Endothelial cell of umbilical vein (primary cell): ENCODE measurements around the gene CCDC126. TPM values are rescaled to one million over a fixed set of nuclear protein-coding genes. Genes with fewer than 3 reads are reported as not detected.

ENCODE experiments used
- BruUV-seq: library from RNA; stranded (reverse); fragments of 400-500 nt; replicated peaks from 2 replicates; lab custom pipeline; 2021; lab: Mats Ljungman, UMichigan
- CTCF ChIA-PET: fragments of 300-600, 350-600 bp; sonication (Branson Sonifier 250); formaldehyde crosslinking; loops from one replicate; lab custom pipeline; 2021; ENCODE audit warnings: antibody characterized with exemption, inconsistent platforms; lab: Charles Lee
- POLR2A ChIA-PET: fragments of 300-600, 350-600 bp; sonication (Branson Sonifier 250); formaldehyde crosslinking; loops from one replicate; lab custom pipeline; 2021; ENCODE audit warnings: antibody characterized with exemption, inconsistent platforms; lab: Charles Lee
- DNase-seq: peaks from one replicate; pipeline ENCODE4 v3.0.0-alpha.2; 2011; ENCODE audit warnings: low read depth, low spot score
- FAIRE-seq: peaks from 2 replicates; lab custom pipeline; 2011; peaks lifted over from hg19 to GRCh38; lab: Jason Lieb, UNC
- H2AFZ ChIP-seq: 2 replicates; pipeline ENCODE4 v1.6.0; 2012; ENCODE audit warnings: low read depth, low read length, control low read depth, inconsistent platforms
- H3K27ac ChIP-seq: 2 replicates; pipeline ENCODE4 v1.5.1; 2011; ENCODE audit warnings: low read depth, mild to moderate bottlenecking, control low read depth, low read length, moderate library complexity; ENCODE audit not compliant: insufficient read depth
- H3K27me3 ChIP-seq, 2 experiments: 2 replicates each; pipeline versions ENCODE4 v1.6.0 to v1.6.1; 2011; ENCODE audit warnings: low read length in 2 of 2, mixed read lengths in 1 of 2; ENCODE audit not compliant: control insufficient read depth in 2 of 2, insufficient read depth in 2 of 2
- H3K36me3 ChIP-seq, 2 experiments: 2 replicates in 1 of 2; 3 replicates in 1 of 2; pipeline ENCODE4 v1.5.1; 2011; ENCODE audit warnings: low read length in 2 of 2, mild to moderate bottlenecking in 1 of 2, moderate library complexity in 1 of 2; ENCODE audit not compliant: control insufficient read depth in 2 of 2, insufficient read depth in 2 of 2; ENCODE audit errors: extremely low read depth in 1 of 2
- H3K4me1 ChIP-seq: 3 replicates; pipeline ENCODE4 v1.5.1; 2011; ENCODE audit warnings: mild to moderate bottlenecking, low read length; ENCODE audit not compliant: control insufficient read depth, insufficient read depth; ENCODE audit errors: extremely low read depth
- H3K4me2 ChIP-seq: 2 replicates; pipeline ENCODE4 v1.6.1; 2011; ENCODE audit warnings: low read length, control low read depth, mixed read lengths; ENCODE audit not compliant: insufficient read depth
- H3K4me3 ChIP-seq, 3 experiments: fragments of 200-600 bp in 1 of 3; sonication (generic), shearing (Covaris generic) in 1 of 3; replicated peaks in 1 of 3; 2 replicates each; pipeline ENCODE4 v1.5.1; 2011 to 2016; ENCODE audit warnings: control low read depth in 3 of 3, low read length in 3 of 3, mild to moderate bottlenecking in 2 of 3, inconsistent platforms in 1 of 3, low read depth in 1 of 3, moderate library complexity in 1 of 3; ENCODE audit not compliant: insufficient read depth in 1 of 3
- H3K79me2 ChIP-seq: 2 replicates; pipeline ENCODE4 v1.6.0; 2012; ENCODE audit warnings: low read length, inconsistent platforms; ENCODE audit not compliant: control insufficient read depth, insufficient read depth
- H3K9ac ChIP-seq: replicated peaks from 2 replicates; pipeline ENCODE3; 2011; ENCODE audit warnings: low read length, control low read depth; ENCODE audit not compliant: insufficient read depth; ENCODE audit errors: extremely low read depth
- H3K9me1 ChIP-seq: replicated peaks from 3 replicates; pipeline ENCODE4 v1.6.0; 2011; ENCODE audit warnings: mild to moderate bottlenecking, low read length; ENCODE audit not compliant: control insufficient read depth, insufficient read depth; ENCODE audit errors: extremely low read depth
- H3K9me3 ChIP-seq: replicated peaks from 2 replicates; pipeline ENCODE4 v1.5.1; 2012; ENCODE audit warnings: low read length, inconsistent platforms; ENCODE audit not compliant: control insufficient read depth, insufficient read depth
- H4K20me1 ChIP-seq: replicated peaks from 2 replicates; pipeline ENCODE3; 2011; ENCODE audit warnings: mild to moderate bottlenecking, low read length; ENCODE audit not compliant: control insufficient read depth, insufficient read depth; ENCODE audit errors: extremely low read depth
- CTCF ChIP-seq, 2 donors: IDR thresholded peaks; 1 replicate in 1 of 2; 2 replicates in 1 of 2; pipeline ENCODE4 v1.5.1; 2011; ENCODE audit warnings: low read length in 2 of 2, mild to moderate bottlenecking in 2 of 2, moderate library complexity in 2 of 2, control low read depth in 1 of 2, inconsistent platforms in 1 of 2, low read depth in 1 of 2; ENCODE audit not compliant: insufficient read depth in 1 of 2; ENCODE audit errors: extremely low read depth in 1 of 2
- EZH2 ChIP-seq: IDR thresholded peaks from 2 replicates; pipeline ENCODE4 v1.6.1; 2012; ENCODE audit warnings: borderline replicate concordance, low read depth, mild to moderate bottlenecking, moderate library complexity, low read length, inconsistent platforms; ENCODE audit not compliant: severe bottlenecking
- FOS ChIP-seq: IDR thresholded peaks from 2 replicates; pipeline ENCODE4 v1.6.1; 2011; ENCODE audit warnings: mild to moderate bottlenecking, low read length, moderate library complexity, borderline replicate concordance; ENCODE audit not compliant: insufficient read depth
- GATA2 ChIP-seq: IDR thresholded peaks from 2 replicates; pipeline ENCODE4 v1.7.0; 2011; ENCODE audit warnings: low read depth, mild to moderate bottlenecking, moderate library complexity, mixed read lengths, low read length; ENCODE audit not compliant: insufficient read length, insufficient read depth
- JUN ChIP-seq: IDR thresholded peaks from 2 replicates; pipeline ENCODE4 v1.6.1; 2011; ENCODE audit warnings: borderline replicate concordance, low read depth; ENCODE audit not compliant: insufficient read length, insufficient read depth
- MYC ChIP-seq: IDR thresholded peaks from one replicate; pipeline ENCODE4 v1.6.1; 2011; ENCODE audit warnings: mild to moderate bottlenecking, low read depth, low read length
- POLR2A ChIP-seq: IDR thresholded peaks from 2 replicates; pipeline ENCODE4 v1.6.1; 2012; ENCODE audit warnings: low read depth, mild to moderate bottlenecking, control low read depth, low read length
- POLR2AphosphoS5 ChIP-seq: IDR thresholded peaks from 2 replicates; pipeline ENCODE4 v1.6.1; 2012; ENCODE audit warnings: low read depth, mild to moderate bottlenecking, control low read depth, low read length, moderate library complexity; ENCODE audit not compliant: insufficient read depth
- dilution Hi-C: fragments of 300-500 bp; cut with MboI; formaldehyde crosslinking; loops from one replicate; pipeline ENCODE4 v1.15.0; 2019; ENCODE audit warnings: low sequenced_read_pairs; ENCODE audit not compliant: extremely low pct_ligation_motif_present
- intact Hi-C: fragments of 100-400 bp; cut with micrococcal nuclease; formaldehyde crosslinking; loops from one replicate; pipeline ENCODE4 v1.10.0; 2022
- polyA plus RNA-seq, 4 experiments: library from polyadenylated mRNA; depleted of rRNA in 3 of 4; stranded (reverse) in 3 of 4; unstranded in 1 of 4; fragments of >200 nt; gene quantifications; 2 replicates each; pipeline versions ENCODE4 v1.2.1 to v1.2.3, GENCODE V29; 2011 to 2012; ENCODE audit warnings: missing spikeins in 1 of 4
- total RNA-seq: library from RNA; stranded (reverse); gene quantifications from 2 replicates; pipeline ENCODE4 v1.2.3, GENCODE V29; 2021
- TF ChIP-seq, protein P1 (sequence below): IDR thresholded peaks from 2 replicates; pipeline ENCODE4 v1.6.1; 2011; ENCODE audit not compliant: insufficient read depth, insufficient read length

CCDC126 gene
- total and polyA plus RNA-seq, 2 donors (not counting 3 experiments of a cell fraction or from before 2014, with no cell fraction given), result 4.9 to 8.6 TPM

- H3K9me1 ChIP-seq, result no peaks in the 10 kb centered on the region
- H3K27ac ChIP-seq, result no peak overlapping the region
- H3K36me3 ChIP-seq, result no peaks in the 10 kb centered on the region
- FAIRE-seq, result no peak
- no TSS peak for BruUV-seq
- H3K27me3 ChIP-seq, result no peaks in the 10 kb centered on the region
- H3K4me2 ChIP-seq, result no peak overlapping the region
- intact Hi-C loops (no loop called here), dilution Hi-C loops (no loop called here)
- POLR2A ChIA-PET, result no interaction called here
- H3K9ac ChIP-seq, result no peak overlapping the region
- CTCF ChIA-PET, result no interaction called here
- H3K4me1 ChIP-seq, result no peaks in the 10 kb centered on the region
- no peak overlapping the region for H3K4me3 ChIP-seq
- H4K20me1 ChIP-seq, result no peaks in the 10 kb centered on the region
- H3K9me3 ChIP-seq, result no peaks in the 10 kb centered on the region
- H3K79me2 ChIP-seq, result no peaks in the 10 kb centered on the region
- TF ChIP-seq POLR2AphosphoS5, result no peak
- TF ChIP-seq POLR2A, result no peak
- no peak for TF ChIP-seq JUN
- TF ChIP-seq FOS, result no peak
- no peak for TF ChIP-seq CTCF (IDR thresholded peaks at IDR 0.05; ENCODE audit: extremely low read depth in 1 of 2, insufficient read depth in 1 of 2, low read depth in 1 of 2, low read length in 2 of 2)
- H2AFZ ChIP-seq, result no peak overlapping the region
- no peak for DNase-seq
Observed at GRCh38 chr7:23633417-23633816, 36.2 kb downstream of the CCDC126 start.

DNA sequence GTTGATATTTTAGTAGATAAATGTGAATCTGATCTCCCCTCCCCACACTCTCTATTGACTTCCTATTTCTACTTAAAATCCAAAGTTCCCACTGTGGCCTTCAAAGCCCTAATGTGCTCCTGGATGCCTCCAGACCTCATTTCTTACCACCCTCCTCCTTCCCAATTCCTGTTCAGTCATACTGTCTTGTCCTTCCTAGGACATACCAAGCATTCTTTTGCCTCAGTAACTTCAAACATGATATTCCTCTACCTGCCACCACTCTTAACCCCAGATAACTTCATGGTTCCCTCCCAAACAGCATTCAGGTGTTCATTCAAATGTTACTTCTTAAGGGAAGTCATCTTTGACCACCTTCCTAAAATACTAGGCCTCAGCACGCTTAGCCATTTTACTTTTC is 48.6 kb downstream of the CCDC126 start:
- H3K27ac ChIP-seq, result no peak overlapping the region
- FAIRE-seq (no peak), DNase-seq (no peak)
- H3K4me3 ChIP-seq, result no peak overlapping the region
- no peaks in the 10 kb centered on the region for H3K9me1 ChIP-seq
- H3K79me2 ChIP-seq, result no peaks in the 10 kb centered on the region
- TF ChIP-seq FOS (no peak), EZH2 (no peak), CTCF (IDR thresholded peaks at IDR 0.05; ENCODE audit: extremely low read depth in 1 of 2, insufficient read depth in 1 of 2, low read depth in 1 of 2, low read length in 2 of 2) (no peak), POLR2AphosphoS5 (no peak), POLR2A (no peak), MYC (no peak), GATA2 (no peak), JUN (no peak)
- TF ChIP-seq, protein P1, sequence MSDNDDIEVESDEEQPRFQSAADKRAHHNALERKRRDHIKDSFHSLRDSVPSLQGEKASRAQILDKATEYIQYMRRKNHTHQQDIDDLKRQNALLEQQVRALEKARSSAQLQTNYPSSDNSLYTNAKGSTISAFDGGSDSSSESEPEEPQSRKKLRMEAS, result no peak
- no peaks in the 10 kb centered on the region for H4K20me1 ChIP-seq
- no peak overlapping the region for H2AFZ ChIP-seq
- intact Hi-C loops (no loop called here), dilution Hi-C loops (no loop called here)
- H3K27me3 ChIP-seq, result no peaks in the 10 kb centered on the region
- ChIA-PET POLR2A (no interaction called here), CTCF (interaction anchor here (1.1 kb wide), 1 partner anchor 51 kb away, joined by 3 read pairs; no protein-coding TSS in a partner anchor)
- BruUV-seq, result no TSS peak
- H3K36me3 ChIP-seq, result no peaks in the 10 kb centered on the region
- H3K9ac ChIP-seq, result no peak overlapping the region
- H3K4me2 ChIP-seq, result no peak overlapping the region
- H3K9me3 ChIP-seq, result no peaks in the 10 kb centered on the region
- H3K4me1 ChIP-seq, result no peaks in the 10 kb centered on the region
